ENCODE data around the gene NOL7. TPM values are rescaled to one million over a fixed set of nuclear protein-coding genes. Genes with fewer than 3 reads are reported as not detected.

NOL7 gene
- total RNA-seq, 2 experiments from 2014 or later = 65.5 to 67.6 TPM

GRCh38 chr6:13568970-13569369 lies 46.2 kb upstream of the NOL7 start:
- no peaks in the 10 kb centered on the region for H3K27me3 Mint-ChIP-seq
- intact Hi-C loops (cut with DNase I, micrococcal nuclease) = no loop called here
- no peak overlapping the region for H3K27ac Mint-ChIP-seq
- Histone ChIP-seq H3K9me3 (ENCODE audit: control insufficient read depth in 1 of 2, insufficient read depth in 1 of 2, low read length in 2 of 2) (no peaks in the 10 kb centered on the region), H3K4me3 (ENCODE audit: low read length) (no peak overlapping the region), H3K27me3 (ENCODE audit: control insufficient read depth in 1 of 2, insufficient read depth in 2 of 2, low read length in 2 of 2) (peaks cover 0 to 3% of the 10 kb centered on the region in 2 experiments), H3K4me1 (ENCODE audit: insufficient read depth, low read length) (peaks cover 4% of the 10 kb centered on the region), H3K36me3 (ENCODE audit: insufficient read depth, low read length) (no peaks in the 10 kb centered on the region), H3K27ac (ENCODE audit: low read depth in 1 of 2, low read length in 2 of 2) (no peak overlapping the region)
- no peak for ATAC-seq (ENCODE audit: poor library complexity)
- no peak for TF ChIP-seq CTCF (IDR thresholded peaks at IDR 0.05)
- DNase-seq = no peak
- ChIA-PET CTCF (no interaction called here), POLR2A (no interaction called here)
- H3K9me3 Mint-ChIP-seq = no peaks in the 10 kb centered on the region
- H3K36me3 Mint-ChIP-seq (ENCODE audit: low read depth) = no peaks in the 10 kb centered on the region
- peaks cover 4% of the 10 kb centered on the region for H3K4me1 Mint-ChIP-seq (ENCODE audit: low read depth)
- H3K4me3 Mint-ChIP-seq = no peak overlapping the region

GRCh38 chr6:13572240-13572639 lies 42.9 kb upstream of the NOL7 start:
- H3K9me3 Mint-ChIP-seq = no peaks in the 10 kb centered on the region
- H3K4me3 Mint-ChIP-seq = peak overlapping the region; percentile 82
- Histone ChIP-seq H3K27me3 (ENCODE audit: control insufficient read depth in 1 of 2, insufficient read depth in 2 of 2, low read length in 2 of 2) (peaks cover 0 to 3% of the 10 kb centered on the region in 2 experiments), H3K27ac (ENCODE audit: low read depth in 1 of 2, low read length in 2 of 2) (no peak overlapping the region), H3K36me3 (ENCODE audit: insufficient read depth, low read length) (no peaks in the 10 kb centered on the region), H3K4me1 (ENCODE audit: insufficient read depth, low read length) (peaks cover 14% of the 10 kb centered on the region), H3K9me3 (ENCODE audit: control insufficient read depth in 1 of 2, insufficient read depth in 1 of 2, low read length in 2 of 2) (no peaks in the 10 kb centered on the region), H3K4me3 (ENCODE audit: low read length) (no peak overlapping the region)
- H3K36me3 Mint-ChIP-seq (ENCODE audit: low read depth) = peaks cover 10% of the 10 kb centered on the region
- TF ChIP-seq CTCF (IDR thresholded peaks at IDR 0.05) = no peak
- H3K4me1 Mint-ChIP-seq (ENCODE audit: low read depth) = peaks cover 28% of the 10 kb centered on the region
- no peaks in the 10 kb centered on the region for H3K27me3 Mint-ChIP-seq
- ChIA-PET CTCF (interaction anchor here (0.6 kb wide), 1 partner anchor 129 kb away, joined by 3 read pairs; no protein-coding TSS in a partner anchor), POLR2A (no interaction called here)
- no peak for DNase-seq
- ATAC-seq (ENCODE audit: poor library complexity) = no peak
- H3K27ac Mint-ChIP-seq = peak overlapping the region; percentile 99
- intact Hi-C loops (cut with DNase I, micrococcal nuclease) = loop anchor here (2.0 to 10.0 kb wide), 4 partner anchors 195 to 545 kb away; partner anchors contain the start of gene CD83 (in 1 of the 2)

- H3K36me3 ChIP-seq (ENCODE audit: insufficient read depth, low read length) = no peaks in the 10 kb centered on the region
- ChIA-PET CTCF (interaction anchor here (0.6 to 3.3 kb wide), 2 partner anchors 130 to 138 kb away, joined by 3 to 25 read pairs; partner anchors contain the start of gene RANBP9), POLR2A (interaction anchor here (1.5 to 2.7 kb wide), 3 partner anchors 21 to 138 kb away, joined by 6 to 102 read pairs (median 42); partner anchors contain the start of genes NOL7 and RANBP9)
- H3K4me1 Mint-ChIP-seq (ENCODE audit: low read depth) = peaks cover 33% of the 10 kb centered on the region
- no peak overlapping the region for H3K27ac ChIP-seq (ENCODE audit: low read depth in 1 of 2, low read length in 2 of 2)
- peak overlapping the region; percentile 82 for H3K4me3 Mint-ChIP-seq
- H3K36me3 Mint-ChIP-seq (ENCODE audit: low read depth) = peaks cover 14% of the 10 kb centered on the region
- H3K9me3 ChIP-seq (ENCODE audit: control insufficient read depth in 1 of 2, insufficient read depth in 1 of 2, low read length in 2 of 2) = no peaks in the 10 kb centered on the region
- H3K9me3 Mint-ChIP-seq = no peaks in the 10 kb centered on the region
- peak in 1 of 14 experiments; percentile 17 for DNase-seq
- peaks cover 14% of the 10 kb centered on the region for H3K4me1 ChIP-seq (ENCODE audit: insufficient read depth, low read length)
- H3K4me3 ChIP-seq (ENCODE audit: low read length) = no peak overlapping the region
- TF ChIP-seq CTCF (IDR thresholded peaks at IDR 0.05) = no peak
- no peaks in the 10 kb centered on the region for H3K27me3 Mint-ChIP-seq
- ATAC-seq (ENCODE audit: poor library complexity) = no peak
- intact Hi-C loops (cut with DNase I, micrococcal nuclease) = loop anchor here (2.0 to 10.0 kb wide), 4 partner anchors 194 to 544 kb away; partner anchors contain the start of gene CD83 (in 1 of the 2)
- H3K27ac Mint-ChIP-seq = peak overlapping the region; percentile 99
- H3K27me3 ChIP-seq (ENCODE audit: control insufficient read depth in 1 of 2, insufficient read depth in 2 of 2, low read length in 2 of 2) = peaks cover 0 to 3% of the 10 kb centered on the region in 2 experiments
Observed at GRCh38 chr6:13572951-13573654, 42.0 kb upstream of the NOL7 start.
